Liver (tissue), 9 donors: ENCODE data around the gene PARP16. TPM values are rescaled to one million over a fixed set of nuclear protein-coding genes. Genes with fewer than 3 reads are reported as not detected.

ENCODE experiments used
- DNase-seq: peaks from one replicate; pipeline ENCODE4 v3.0.0-alpha.2; 2017; ENCODE audit warnings: low spot score
- H3K27ac ChIP-seq, 2 donors: one replicate each; pipeline ENCODE4 v1.7.0; 2013; ENCODE audit warnings: inconsistent platforms in 2 of 2, low read length in 2 of 2, control low read depth in 1 of 2, low read depth in 1 of 2, mild to moderate bottlenecking in 1 of 2
- H3K27me3 ChIP-seq, 4 donors: one replicate each; pipeline versions ENCODE4 v1.6.1 to v1.7.0; 2013; ENCODE audit warnings: low read length in 3 of 4, inconsistent platforms in 1 of 4, mild to moderate bottlenecking in 1 of 4, moderate library complexity in 1 of 4; ENCODE audit not compliant: control insufficient read depth in 4 of 4, insufficient read depth in 4 of 4
- H3K36me3 ChIP-seq, 4 donors: one replicate each; pipeline versions ENCODE4 v1.6.1 to v1.7.0; 2013; ENCODE audit warnings: low read length in 3 of 4, mild to moderate bottlenecking in 3 of 4, low read depth in 1 of 4, moderate library complexity in 1 of 4; ENCODE audit not compliant: control insufficient read depth in 4 of 4, insufficient read depth in 3 of 4
- H3K4me1 ChIP-seq, 4 donors: one replicate each; pipeline versions ENCODE4 v1.6.1 to v1.7.0; 2013; ENCODE audit warnings: low read length in 3 of 4, mild to moderate bottlenecking in 3 of 4, moderate library complexity in 1 of 4; ENCODE audit not compliant: control insufficient read depth in 4 of 4, insufficient read depth in 4 of 4
- H3K4me3 ChIP-seq, 3 donors: one replicate each; pipeline versions ENCODE4 v1.6.1 to v1.7.0; 2013; ENCODE audit warnings: low read length in 3 of 3, control low read depth in 1 of 3, low read depth in 1 of 3, mild to moderate bottlenecking in 1 of 3
- H3K9ac ChIP-seq, 2 donors: one replicate each; pipeline ENCODE4 v1.7.0; 2013; ENCODE audit warnings: low read length in 2 of 2, mild to moderate bottlenecking in 2 of 2, moderate library complexity in 2 of 2, control low read depth in 1 of 2, low read depth in 1 of 2
- H3K9me3 ChIP-seq, 4 donors: one replicate each; pipeline versions ENCODE4 v1.6.1 to v1.7.0; 2013; ENCODE audit warnings: low read length in 3 of 4; ENCODE audit not compliant: control insufficient read depth in 4 of 4
- EGR1 ChIP-seq, 2 donors: IDR thresholded peaks; 2 replicates each; pipeline ENCODE4 v1.6.1; 2016 to 2018; ENCODE audit warnings: antibody characterized with exemption in 2 of 2, low read depth in 2 of 2
- FOXA1 ChIP-seq: IDR thresholded peaks from 2 replicates; pipeline ENCODE4 v1.6.1; 2016; ENCODE audit warnings: antibody characterized with exemption
- FOXA2 ChIP-seq: IDR thresholded peaks from 2 replicates; pipeline ENCODE4 v1.6.1; 2016; ENCODE audit warnings: antibody characterized with exemption
- GABPA ChIP-seq, 2 donors: IDR thresholded peaks in 1 of 2; conservative IDR thresholded peaks in 1 of 2; 2 replicates each; pipeline ENCODE4 v1.6.1; 2016; ENCODE audit warnings: antibody characterized with exemption in 2 of 2, mild to moderate bottlenecking in 1 of 2, moderate library complexity in 1 of 2
- HNF4A ChIP-seq, 2 donors: conservative IDR thresholded peaks; 2 replicates each; pipeline ENCODE4 v1.6.1; 2016; ENCODE audit warnings: antibody characterized with exemption in 2 of 2, mild to moderate bottlenecking in 2 of 2
- JUND ChIP-seq, 2 donors: IDR thresholded peaks; 2 replicates each; pipeline ENCODE4 v1.6.1; 2016; ENCODE audit warnings: antibody characterized with exemption in 2 of 2
- NR2F2 ChIP-seq: IDR thresholded peaks from 2 replicates; pipeline ENCODE4 v1.6.1; 2016; ENCODE audit warnings: antibody characterized with exemption
- RXRA ChIP-seq, 2 donors: IDR thresholded peaks; 2 replicates each; pipeline ENCODE4 v1.6.1; 2017 to 2018; ENCODE audit warnings: antibody characterized with exemption in 2 of 2, mild to moderate bottlenecking in 1 of 2
- SP1 ChIP-seq: IDR thresholded peaks from 2 replicates; pipeline ENCODE4 v1.6.1; 2018; ENCODE audit warnings: antibody characterized with exemption, mild to moderate bottlenecking
- TAF1 ChIP-seq: conservative IDR thresholded peaks from 2 replicates; pipeline ENCODE4 v1.6.1; 2016; ENCODE audit warnings: antibody characterized with exemption, mild to moderate bottlenecking
- YY1 ChIP-seq: IDR thresholded peaks from 2 replicates; pipeline ENCODE4 v1.6.1; 2016; ENCODE audit warnings: antibody characterized with exemption, mild to moderate bottlenecking
- WGBS: extraction: QIAGEN DNeasy Blood & Tissue Kit; methylation state at CpG from one replicate; pipeline ENCODE4 v1.1.7; 2013; 5-methylcytosine and 5-hydroxymethylcytosine counted together
- polyA plus RNA-seq, 2 donors: library from polyadenylated mRNA; stranded (reverse) in 1 of 2; unstranded in 1 of 2; fragments of 200-250 nt in 1 of 2; fragments of >200 nt in 1 of 2; fragmentation: Nextera tagmentation in 1 of 2; extraction: Ambion mirVana in 1 of 2; gene quantifications; one replicate each; pipeline versions ENCODE4 v1.2.1 to v1.2.3, GENCODE V29; 2013 to 2015
- total RNA-seq, 2 donors: library from RNA; depleted of rRNA; stranded (reverse); fragments of >200 nt; gene quantifications; one replicate each; pipeline ENCODE4 v1.2.3, GENCODE V29; 2014
- TF ChIP-seq, protein P1 (sequence below): fragments of 150-350 bp; IDR thresholded peaks from 2 replicates; pipeline ENCODE4 v1.5.1; 2017; ENCODE audit warnings: improper control_type of control experiment, low read depth, low read length; ENCODE audit not compliant: missing input control
- TF ChIP-seq, protein P2 (sequence below): IDR thresholded peaks from 2 replicates; pipeline ENCODE4 v1.6.1; 2016; ENCODE audit warnings: antibody characterized with exemption
- TF ChIP-seq, protein P3 (sequence below): IDR thresholded peaks from 2 replicates; pipeline ENCODE4 v1.6.1; 2016; ENCODE audit warnings: antibody characterized with exemption
- TF ChIP-seq, protein P4 (sequence below): IDR thresholded peaks from 2 replicates; pipeline ENCODE4 v1.6.1; 2016; ENCODE audit warnings: antibody characterized with exemption, mild to moderate bottlenecking
- TF ChIP-seq, protein P5 (sequence below): IDR thresholded peaks from 2 replicates; pipeline ENCODE4 v1.6.1; 2016; ENCODE audit warnings: antibody characterized with exemption
- donor health status: healthy.
- donor health status: healthy.
- donor health status: healthy.
- donor health status: healthy.
- donor health status: healthy.

The PARP16 gene
- total and polyA plus RNA-seq, 4 donors = 4.0 to 6.9 (median 5.7) TPM

DNA sequence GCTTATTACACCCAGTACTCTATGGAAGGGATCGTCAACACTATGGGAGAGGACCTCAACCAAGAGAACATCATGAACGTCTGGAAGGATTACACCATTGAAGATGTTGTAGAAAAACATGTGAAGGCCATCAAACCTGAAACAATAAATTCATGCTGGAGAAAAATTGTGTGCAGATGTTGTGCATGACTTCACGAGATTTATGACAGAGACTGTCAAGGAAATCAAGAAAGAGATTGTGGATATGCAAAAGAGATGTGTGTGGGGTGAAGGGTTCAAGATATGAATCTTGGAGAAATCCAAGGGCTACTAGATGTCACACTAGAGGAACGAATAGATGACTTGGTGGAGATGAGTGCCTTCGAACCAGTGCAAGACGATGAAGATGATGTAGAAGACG lies 3.5 kb upstream of the PARP16 start (continued):
- TF ChIP-seq SP1 (no peak), RXRA (IDR thresholded peaks at IDR 0.05) (no peak)

DNA sequence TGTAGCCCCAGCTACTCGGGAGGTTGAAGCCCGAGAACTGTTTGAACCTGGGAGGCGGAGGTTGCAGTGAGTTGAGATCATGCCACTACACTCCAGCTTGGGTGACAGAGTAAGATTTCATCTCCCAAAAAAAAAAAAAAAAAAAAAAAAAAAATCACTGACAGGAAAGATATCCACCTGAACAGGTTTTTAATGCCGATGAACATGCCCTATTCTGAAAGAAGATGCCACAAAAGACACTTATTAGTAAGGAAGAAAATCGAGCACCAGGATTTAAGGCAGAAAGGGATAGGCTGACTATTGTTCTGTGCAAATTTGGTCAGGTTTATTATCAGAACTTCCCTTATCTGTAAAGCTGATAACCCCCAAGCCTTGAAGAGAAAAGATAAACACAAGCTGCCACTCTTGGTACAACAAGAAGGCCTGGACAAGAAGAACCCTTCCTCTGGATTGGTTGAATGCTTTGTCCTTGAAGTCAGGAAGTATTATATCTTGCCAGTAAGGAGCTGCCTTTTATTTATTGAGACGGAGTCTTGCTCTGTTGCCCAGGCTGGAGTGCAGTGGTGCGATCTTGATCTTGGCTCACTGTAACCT lies 2.7 kb upstream of the PARP16 start:
- H3K4me1 ChIP-seq = peaks cover 0 to 16% (median 12%) of the 10 kb centered on the region in 4 donors
- H3K4me3 ChIP-seq = no peak overlapping the region
- no peak overlapping the region for H3K27ac ChIP-seq
- DNase-seq = no peak
- H3K9ac ChIP-seq = no peak overlapping the region
- no peaks in the 10 kb centered on the region for H3K27me3 ChIP-seq
- TF ChIP-seq TAF1 (no peak), JUND (IDR thresholded peaks at IDR 0.05) (no peak), FOXA1 (no peak), EGR1 (IDR thresholded peaks at IDR 0.05; ENCODE audit: low read depth in 2 of 2) (no peak), SP1 (no peak), NR2F2 (no peak), YY1 (no peak), HNF4A (conservative IDR thresholded peaks at IDR 0.05) (no peak), GABPA (IDR thresholded peaks at IDR 0.05 in 1 of 2, conservative IDR thresholded peaks at IDR 0.05 in 1 of 2) (no peak)
- TF ChIP-seq, protein P1, sequence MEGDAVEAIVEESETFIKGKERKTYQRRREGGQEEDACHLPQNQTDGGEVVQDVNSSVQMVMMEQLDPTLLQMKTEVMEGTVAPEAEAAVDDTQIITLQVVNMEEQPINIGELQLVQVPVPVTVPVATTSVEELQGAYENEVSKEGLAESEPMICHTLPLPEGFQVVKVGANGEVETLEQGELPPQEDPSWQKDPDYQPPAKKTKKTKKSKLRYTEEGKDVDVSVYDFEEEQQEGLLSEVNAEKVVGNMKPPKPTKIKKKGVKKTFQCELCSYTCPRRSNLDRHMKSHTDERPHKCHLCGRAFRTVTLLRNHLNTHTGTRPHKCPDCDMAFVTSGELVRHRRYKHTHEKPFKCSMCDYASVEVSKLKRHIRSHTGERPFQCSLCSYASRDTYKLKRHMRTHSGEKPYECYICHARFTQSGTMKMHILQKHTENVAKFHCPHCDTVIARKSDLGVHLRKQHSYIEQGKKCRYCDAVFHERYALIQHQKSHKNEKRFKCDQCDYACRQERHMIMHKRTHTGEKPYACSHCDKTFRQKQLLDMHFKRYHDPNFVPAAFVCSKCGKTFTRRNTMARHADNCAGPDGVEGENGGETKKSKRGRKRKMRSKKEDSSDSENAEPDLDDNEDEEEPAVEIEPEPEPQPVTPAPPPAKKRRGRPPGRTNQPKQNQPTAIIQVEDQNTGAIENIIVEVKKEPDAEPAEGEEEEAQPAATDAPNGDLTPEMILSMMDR = no peak
- TF ChIP-seq, protein P2, sequence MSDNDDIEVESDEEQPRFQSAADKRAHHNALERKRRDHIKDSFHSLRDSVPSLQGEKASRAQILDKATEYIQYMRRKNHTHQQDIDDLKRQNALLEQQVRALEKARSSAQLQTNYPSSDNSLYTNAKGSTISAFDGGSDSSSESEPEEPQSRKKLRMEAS = no peak
- TF ChIP-seq, protein P3, sequence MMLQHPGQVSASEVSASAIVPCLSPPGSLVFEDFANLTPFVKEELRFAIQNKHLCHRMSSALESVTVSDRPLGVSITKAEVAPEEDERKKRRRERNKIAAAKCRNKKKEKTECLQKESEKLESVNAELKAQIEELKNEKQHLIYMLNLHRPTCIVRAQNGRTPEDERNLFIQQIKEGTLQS = no peak
- TF ChIP-seq, protein P4, sequence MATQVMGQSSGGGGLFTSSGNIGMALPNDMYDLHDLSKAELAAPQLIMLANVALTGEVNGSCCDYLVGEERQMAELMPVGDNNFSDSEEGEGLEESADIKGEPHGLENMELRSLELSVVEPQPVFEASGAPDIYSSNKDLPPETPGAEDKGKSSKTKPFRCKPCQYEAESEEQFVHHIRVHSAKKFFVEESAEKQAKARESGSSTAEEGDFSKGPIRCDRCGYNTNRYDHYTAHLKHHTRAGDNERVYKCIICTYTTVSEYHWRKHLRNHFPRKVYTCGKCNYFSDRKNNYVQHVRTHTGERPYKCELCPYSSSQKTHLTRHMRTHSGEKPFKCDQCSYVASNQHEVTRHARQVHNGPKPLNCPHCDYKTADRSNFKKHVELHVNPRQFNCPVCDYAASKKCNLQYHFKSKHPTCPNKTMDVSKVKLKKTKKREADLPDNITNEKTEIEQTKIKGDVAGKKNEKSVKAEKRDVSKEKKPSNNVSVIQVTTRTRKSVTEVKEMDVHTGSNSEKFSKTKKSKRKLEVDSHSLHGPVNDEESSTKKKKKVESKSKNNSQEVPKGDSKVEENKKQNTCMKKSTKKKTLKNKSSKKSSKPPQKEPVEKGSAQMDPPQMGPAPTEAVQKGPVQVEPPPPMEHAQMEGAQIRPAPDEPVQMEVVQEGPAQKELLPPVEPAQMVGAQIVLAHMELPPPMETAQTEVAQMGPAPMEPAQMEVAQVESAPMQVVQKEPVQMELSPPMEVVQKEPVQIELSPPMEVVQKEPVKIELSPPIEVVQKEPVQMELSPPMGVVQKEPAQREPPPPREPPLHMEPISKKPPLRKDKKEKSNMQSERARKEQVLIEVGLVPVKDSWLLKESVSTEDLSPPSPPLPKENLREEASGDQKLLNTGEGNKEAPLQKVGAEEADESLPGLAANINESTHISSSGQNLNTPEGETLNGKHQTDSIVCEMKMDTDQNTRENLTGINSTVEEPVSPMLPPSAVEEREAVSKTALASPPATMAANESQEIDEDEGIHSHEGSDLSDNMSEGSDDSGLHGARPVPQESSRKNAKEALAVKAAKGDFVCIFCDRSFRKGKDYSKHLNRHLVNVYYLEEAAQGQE = no peak
- H3K9me3 ChIP-seq = no peaks in the 10 kb centered on the region
- H3K36me3 ChIP-seq = no peaks in the 10 kb centered on the region
- WGBS = 90% methylated on average over 7 of the region's 7 CpGs

DNA sequence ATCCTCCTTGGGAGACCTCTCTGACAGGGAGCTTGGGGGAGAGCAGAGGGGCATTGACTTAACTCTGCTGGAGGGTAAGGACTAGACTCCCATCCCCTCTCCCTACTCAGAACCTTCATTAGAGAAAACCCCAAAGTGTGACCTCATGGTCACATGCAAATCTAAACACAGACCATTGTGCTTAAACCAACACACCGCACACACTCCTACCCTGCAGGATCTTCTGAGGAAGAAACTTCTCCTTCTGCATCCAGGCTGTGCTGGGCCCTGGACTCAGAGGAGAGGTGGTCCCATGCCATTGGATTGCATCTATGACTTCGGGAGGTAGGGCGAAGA lies 805 bp upstream of the PARP16 start:
- H3K4me3 ChIP-seq = no peak overlapping the region
- WGBS = 97% methylated on average over 3 of the region's 3 CpGs

More for the DNA sequence above, 805 bp upstream of the PARP16 start:
- Histone ChIP-seq H3K9ac (peak overlapping the region in 1 of 2 donors; percentile 52), H3K27me3 (no peaks in the 10 kb centered on the region), H3K9me3 (no peaks in the 10 kb centered on the region), H3K27ac (no peak overlapping the region), H3K36me3 (no peaks in the 10 kb centered on the region), H3K4me1 (peaks cover 0 to 16% (median 12%) of the 10 kb centered on the region in 4 donors)
- TF ChIP-seq, protein P1 = no peak
- TF ChIP-seq, protein P5, sequence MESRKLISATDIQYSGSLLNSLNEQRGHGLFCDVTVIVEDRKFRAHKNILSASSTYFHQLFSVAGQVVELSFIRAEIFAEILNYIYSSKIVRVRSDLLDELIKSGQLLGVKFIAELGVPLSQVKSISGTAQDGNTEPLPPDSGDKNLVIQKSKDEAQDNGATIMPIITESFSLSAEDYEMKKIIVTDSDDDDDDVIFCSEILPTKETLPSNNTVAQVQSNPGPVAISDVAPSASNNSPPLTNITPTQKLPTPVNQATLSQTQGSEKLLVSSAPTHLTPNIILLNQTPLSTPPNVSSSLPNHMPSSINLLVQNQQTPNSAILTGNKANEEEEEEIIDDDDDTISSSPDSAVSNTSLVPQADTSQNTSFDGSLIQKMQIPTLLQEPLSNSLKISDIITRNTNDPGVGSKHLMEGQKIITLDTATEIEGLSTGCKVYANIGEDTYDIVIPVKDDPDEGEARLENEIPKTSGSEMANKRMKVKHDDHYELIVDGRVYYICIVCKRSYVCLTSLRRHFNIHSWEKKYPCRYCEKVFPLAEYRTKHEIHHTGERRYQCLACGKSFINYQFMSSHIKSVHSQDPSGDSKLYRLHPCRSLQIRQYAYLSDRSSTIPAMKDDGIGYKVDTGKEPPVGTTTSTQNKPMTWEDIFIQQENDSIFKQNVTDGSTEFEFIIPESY = no peak
- TF ChIP-seq SP1 (no peak), GABPA (IDR thresholded peaks at IDR 0.05 in 1 of 2, conservative IDR thresholded peaks at IDR 0.05 in 1 of 2) (no peak), FOXA2 (no peak), YY1 (no peak)
- no peak for DNase-seq
